NT2/D1 (cell line): ENCODE measurements around the gene FGD5.

Source experiments
- DNase-seq: peaks from one replicate; pipeline ENCODE4 v3.0.0-alpha.2; 2011; ENCODE audit warnings: low read depth, low spot score
- H3K27me3 ChIP-seq: 2 replicates; pipeline ENCODE4 v1.6.0; 2011; ENCODE audit warnings: mild to moderate bottlenecking; ENCODE audit not compliant: insufficient read length, insufficient read depth
- H3K36me3 ChIP-seq: 2 replicates; pipeline ENCODE4 v1.6.1; 2011; ENCODE audit warnings: mild to moderate bottlenecking, low read length, mixed read lengths; ENCODE audit not compliant: insufficient read depth, insufficient read length
- H3K4me1 ChIP-seq: 2 replicates; pipeline ENCODE4 v1.5.1; 2011; ENCODE audit not compliant: insufficient read depth, insufficient read length
- H3K4me3 ChIP-seq: 2 replicates; pipeline ENCODE4 v1.5.1; 2011; ENCODE audit warnings: low read depth; ENCODE audit not compliant: insufficient read length
- H3K9ac ChIP-seq: 2 replicates; pipeline ENCODE4 v1.6.0; 2011; ENCODE audit warnings: low read depth; ENCODE audit not compliant: insufficient read length
- H3K9me3 ChIP-seq: 2 replicates; pipeline ENCODE4 v1.5.1; 2011; ENCODE audit warnings: mild to moderate bottlenecking, low read length; ENCODE audit not compliant: insufficient read depth
- SUZ12 ChIP-seq: IDR thresholded peaks from 2 replicates; pipeline ENCODE4 v1.6.1; 2011; ENCODE audit not compliant: insufficient read length, insufficient read depth; ENCODE audit errors: extremely low read depth
- YY1 ChIP-seq: IDR thresholded peaks from 2 replicates; pipeline ENCODE4 v1.6.1; 2011; ENCODE audit not compliant: insufficient read length, insufficient read depth
- ZNF274 ChIP-seq: IDR thresholded peaks from 2 replicates; pipeline ENCODE4 v1.6.1; 2011; ENCODE audit warnings: mild to moderate bottlenecking, low read depth, low read length

FGD5 gene

GRCh38 chr3:14861031-14861430 lies 42.3 kb downstream of the FGD5 start:
- Histone ChIP-seq H3K9me3 (no peaks in the 10 kb centered on the region), H3K27me3 (no peaks in the 10 kb centered on the region), H3K4me1 (peaks cover 22% of the 10 kb centered on the region), H3K36me3 (peaks cover 10% of the 10 kb centered on the region), H3K4me3 (no peak overlapping the region), H3K9ac (no peak overlapping the region)
- TF ChIP-seq ZNF274 (no peak), SUZ12 (no peak), YY1 (no peak)
- DNase-seq: no peak

GRCh38 chr3:14861446-14862302 lies 42.9 kb downstream of the FGD5 start:
- Histone ChIP-seq H3K4me3 (no peak overlapping the region), H3K27me3 (no peaks in the 10 kb centered on the region)

DNA sequence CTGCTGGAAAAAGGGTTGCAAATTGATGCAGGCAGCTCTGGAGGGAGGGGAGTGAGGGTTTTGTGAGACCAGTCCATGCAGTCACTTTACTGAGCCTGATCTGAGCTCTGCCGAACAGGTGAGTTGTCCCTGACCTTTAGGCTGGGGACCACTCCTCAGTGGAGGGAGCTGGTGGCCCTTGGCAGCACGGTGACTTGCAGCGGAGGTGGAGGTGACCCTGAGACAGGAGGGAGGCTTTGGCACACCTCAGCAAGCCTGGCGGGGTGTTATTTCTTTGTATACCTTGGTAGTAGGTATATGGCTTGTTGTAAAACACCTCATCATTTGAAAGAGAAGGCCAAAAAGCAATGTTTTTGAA lies 43.5 kb downstream of the FGD5 start:
- H3K36me3 ChIP-seq: peaks cover 14% of the 10 kb centered on the region
- no peaks in the 10 kb centered on the region for H3K9me3 ChIP-seq
- DNase-seq: no peak
- no peaks in the 10 kb centered on the region for H3K27me3 ChIP-seq
- TF ChIP-seq ZNF274 (no peak), SUZ12 (no peak), YY1 (no peak)
- no peak overlapping the region for H3K4me3 ChIP-seq
- H3K4me1 ChIP-seq: peaks cover 22% of the 10 kb centered on the region
- no peak overlapping the region for H3K9ac ChIP-seq

More at GRCh38 chr3:14861446-14862302, 42.9 kb downstream of the FGD5 start:
- no peaks in the 10 kb centered on the region for H3K9me3 ChIP-seq
- TF ChIP-seq YY1: no peak
- TF ChIP-seq ZNF274: no peak
- peaks cover 12% of the 10 kb centered on the region for H3K36me3 ChIP-seq
- no peak overlapping the region for H3K9ac ChIP-seq
- DNase-seq: no peak
- peaks cover 22% of the 10 kb centered on the region for H3K4me1 ChIP-seq

DNA sequence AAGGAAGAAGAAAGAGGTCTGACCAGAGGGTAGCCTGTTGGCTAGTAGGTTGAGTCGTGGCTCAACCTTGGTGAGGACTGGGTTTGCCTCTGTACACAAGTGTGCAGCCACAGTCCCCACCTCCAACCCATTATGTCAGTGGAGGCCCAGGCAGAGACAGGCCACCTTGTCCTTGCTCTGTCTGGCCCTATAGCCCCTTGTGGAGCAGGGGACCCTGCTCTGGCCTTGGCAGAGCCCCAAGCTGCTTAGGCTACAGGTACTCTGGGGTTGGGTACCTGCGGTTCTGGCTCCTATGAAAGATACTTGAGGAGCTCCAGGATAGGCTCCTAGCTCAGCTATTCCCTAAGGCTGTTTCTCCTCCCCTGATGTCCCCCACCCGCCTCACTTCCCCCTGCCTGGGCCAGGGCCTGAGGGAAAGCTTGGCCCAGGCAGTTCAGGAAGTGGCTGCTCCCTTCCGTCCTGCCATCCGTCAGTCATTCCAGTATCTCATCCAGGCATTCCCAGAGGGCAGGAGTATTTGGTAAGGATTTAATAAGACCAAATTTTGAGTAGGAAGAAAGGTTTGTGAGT lies 44.0 kb downstream of the FGD5 start:
- H3K4me3 ChIP-seq: no peak overlapping the region
- H3K36me3 ChIP-seq: peaks cover 14% of the 10 kb centered on the region
- no peaks in the 10 kb centered on the region for H3K9me3 ChIP-seq
- TF ChIP-seq ZNF274 (no peak), SUZ12 (no peak), YY1 (no peak)
- H3K9ac ChIP-seq: no peak overlapping the region
- DNase-seq: no peak
- no peaks in the 10 kb centered on the region for H3K27me3 ChIP-seq
- peaks cover 22% of the 10 kb centered on the region for H3K4me1 ChIP-seq

DNA sequence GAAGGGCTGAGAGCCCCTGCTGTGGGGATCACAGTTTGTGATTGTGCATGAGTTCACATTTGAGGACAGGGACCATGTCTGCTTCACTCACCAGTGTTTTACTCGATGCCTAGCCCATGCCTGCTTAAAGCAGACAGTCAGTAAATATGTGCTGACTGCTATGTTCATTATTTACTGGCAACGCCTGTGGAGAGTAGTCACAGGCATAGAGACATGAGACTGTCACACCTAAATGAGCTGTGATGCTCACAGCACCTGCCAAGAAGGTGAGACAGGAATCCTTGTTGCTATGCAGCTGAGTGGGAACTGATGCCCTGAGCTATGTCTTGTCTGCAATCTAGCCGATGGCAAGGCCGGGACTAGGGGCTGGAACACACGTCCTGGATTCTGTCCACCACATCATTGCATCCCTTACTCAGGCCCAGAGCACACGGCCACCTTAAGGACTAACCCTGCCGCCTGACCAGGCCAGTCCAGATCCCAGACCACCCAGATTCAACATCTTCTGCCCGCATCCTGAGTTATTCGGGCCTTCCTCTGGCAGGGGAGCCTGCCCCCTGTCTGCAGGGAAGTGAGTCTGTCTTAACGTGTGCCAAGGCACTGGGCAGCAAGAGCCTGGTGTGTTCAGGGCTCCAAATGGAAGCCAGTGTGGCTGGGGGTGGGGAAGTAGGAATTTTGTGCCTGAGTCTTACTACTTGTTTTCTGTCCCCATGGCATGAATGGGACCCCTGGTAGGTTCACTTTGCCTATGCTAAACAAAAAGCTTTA lies 44.8 kb downstream of the FGD5 start:
- no peak overlapping the region for H3K4me3 ChIP-seq
- peaks cover 22% of the 10 kb centered on the region for H3K4me1 ChIP-seq
- no peaks in the 10 kb centered on the region for H3K9me3 ChIP-seq
- no peak for DNase-seq
- H3K27me3 ChIP-seq: no peaks in the 10 kb centered on the region
- no peak for TF ChIP-seq YY1
- TF ChIP-seq SUZ12: no peak
- no peak for TF ChIP-seq ZNF274
- H3K9ac ChIP-seq: no peak overlapping the region
- H3K36me3 ChIP-seq: peaks cover 14% of the 10 kb centered on the region

DNA sequence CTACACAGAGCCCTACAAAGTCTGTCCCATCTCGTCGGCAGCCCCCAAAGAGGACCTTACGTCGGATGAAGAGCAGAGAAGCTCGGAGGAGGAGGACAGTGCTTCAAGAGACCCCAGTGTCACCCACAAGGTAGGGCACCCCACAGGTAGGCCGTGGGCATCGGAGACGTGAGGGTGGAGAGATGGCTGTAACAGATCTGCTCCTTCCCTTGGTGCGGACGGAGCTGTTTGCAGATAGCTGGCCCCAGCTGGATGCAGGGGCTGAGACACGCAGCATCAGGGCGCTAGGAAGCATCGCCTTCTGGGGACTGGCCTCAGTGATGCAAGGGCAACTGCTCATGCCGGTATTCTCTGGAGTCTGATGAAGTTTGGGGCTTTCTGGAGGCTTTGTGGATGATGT lies 45.4 kb downstream of the FGD5 start:
- DNase-seq: no peak
- no peak overlapping the region for H3K4me3 ChIP-seq
- no peak overlapping the region for H3K9ac ChIP-seq
- no peaks in the 10 kb centered on the region for H3K27me3 ChIP-seq
- peaks cover 22% of the 10 kb centered on the region for H3K4me1 ChIP-seq
- H3K36me3 ChIP-seq: peaks cover 14% of the 10 kb centered on the region
- TF ChIP-seq YY1: no peak
- TF ChIP-seq SUZ12: no peak
- TF ChIP-seq ZNF274: no peak
- no peaks in the 10 kb centered on the region for H3K9me3 ChIP-seq

DNA sequence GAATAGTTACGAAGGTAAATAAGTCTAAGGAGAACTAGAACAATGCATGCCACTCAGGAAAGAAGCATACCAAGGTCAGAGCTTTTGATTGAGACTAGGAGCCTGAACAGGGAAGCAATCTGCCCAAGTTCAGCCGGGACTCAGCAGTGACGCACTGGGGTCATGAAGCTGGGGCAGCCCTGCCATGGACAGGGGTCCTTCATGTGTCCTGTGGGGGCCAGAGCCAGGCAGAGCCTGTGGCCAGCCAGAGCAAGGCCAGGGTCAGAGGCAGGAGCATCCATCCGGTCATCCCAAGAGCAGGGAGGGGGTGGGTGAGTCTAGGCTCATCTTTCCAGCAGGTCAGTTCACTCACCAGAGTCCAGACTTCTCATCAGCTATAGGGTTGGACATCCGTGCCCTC lies 47.9 kb downstream of the FGD5 start:
- TF ChIP-seq YY1 (no peak), ZNF274 (no peak), SUZ12 (no peak)
- Histone ChIP-seq H3K27me3 (no peaks in the 10 kb centered on the region), H3K9me3 (no peaks in the 10 kb centered on the region), H3K4me1 (peaks cover 23% of the 10 kb centered on the region), H3K4me3 (no peak overlapping the region), H3K9ac (no peak overlapping the region), H3K36me3 (peaks cover 20% of the 10 kb centered on the region)
- DNase-seq: no peak
